NCI-H2171 treated with DMSO at 0.1 percent for 48 hours (cell line): Measurements from ENCODE around the gene MEAF6.
A peak's percentile ranks its signal among the peaks of the same experiment; 100 is the strongest.
"Not testable (repeated sequence)": the region's sequence is repeated elsewhere in the genome, so short reads cannot be mapped to it uniquely, and the experiment has no call there.

Experiments
- DNase-seq: peaks from one replicate; lab custom pipeline; 2025; lab: John Stamatoyannopoulos, UW

The MEAF6 gene

DNA sequence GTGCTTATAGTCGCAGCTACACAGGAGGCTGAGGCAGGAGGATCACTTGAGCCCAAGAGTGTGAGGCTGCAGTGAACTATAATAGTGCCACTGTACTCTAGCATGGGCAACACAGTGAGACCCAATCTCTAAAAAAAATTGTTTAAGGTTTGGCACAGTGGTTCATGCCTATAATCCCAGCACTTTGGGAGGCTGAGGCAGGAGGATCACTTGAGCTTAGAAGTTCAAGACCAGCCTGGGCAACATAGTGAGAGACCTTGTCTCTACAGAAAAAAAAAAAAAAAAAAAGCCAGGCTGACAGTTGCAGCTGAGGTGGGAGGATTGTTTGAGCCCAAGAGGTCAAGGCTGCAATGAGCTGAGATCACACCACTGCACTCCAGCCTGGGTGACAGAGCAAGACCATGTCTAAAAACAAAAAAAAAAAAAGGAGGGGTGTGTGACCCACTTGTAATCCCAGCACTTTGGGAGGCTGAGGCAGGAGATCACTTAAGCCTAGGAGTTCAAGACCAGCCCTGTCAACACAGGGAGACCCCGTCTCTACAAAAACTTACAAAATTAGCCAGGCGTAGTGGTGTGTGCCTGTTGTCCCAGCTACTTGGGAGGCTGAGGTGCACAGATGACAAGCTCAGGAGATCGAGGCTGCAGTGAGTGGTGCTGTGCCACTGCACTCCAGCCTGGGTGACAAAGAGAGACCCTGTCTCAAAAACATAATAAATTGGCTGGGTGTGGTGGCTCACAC, 18.0 kb upstream of the MEAF6 start:
- not testable (repeated sequence) for DNase-seq

- DNase-seq = not testable (repeated sequence)
Observed at GRCh38 chr1:37529888-37530287, 15.3 kb upstream of the MEAF6 start.

- DNase-seq = no peak
Observed at GRCh38 chr1:37519613-37520012, 5.0 kb upstream of the MEAF6 start.

- not testable (repeated sequence) for DNase-seq
Observed at GRCh38 chr1:37518929-37519328, 4.4 kb upstream of the MEAF6 start.

DNA sequence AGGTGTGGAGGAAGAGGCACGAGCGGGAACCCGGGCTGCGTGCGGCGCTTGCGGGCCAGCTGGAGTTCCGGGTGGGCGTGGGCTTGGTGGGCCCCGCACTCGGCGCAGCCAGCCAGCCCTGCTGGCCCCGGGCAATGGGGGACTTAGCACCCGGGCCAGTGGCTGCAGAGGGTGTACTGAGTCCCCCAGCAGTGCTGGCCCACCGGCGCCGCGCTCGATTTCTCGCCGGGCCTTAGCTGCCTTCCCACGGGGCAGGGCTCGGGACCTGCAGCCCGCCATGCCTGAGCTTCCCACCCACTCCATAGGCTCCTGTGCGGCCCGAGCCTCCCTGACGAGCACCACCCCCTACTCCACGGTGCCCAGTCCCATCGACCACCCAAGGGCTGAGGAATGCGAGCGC, 3.7 kb upstream of the MEAF6 start:
- not testable (repeated sequence) for DNase-seq

GRCh38 chr1:37517569-37517968, 3.0 kb upstream of the MEAF6 start:
- DNase-seq = no peak

DNA sequence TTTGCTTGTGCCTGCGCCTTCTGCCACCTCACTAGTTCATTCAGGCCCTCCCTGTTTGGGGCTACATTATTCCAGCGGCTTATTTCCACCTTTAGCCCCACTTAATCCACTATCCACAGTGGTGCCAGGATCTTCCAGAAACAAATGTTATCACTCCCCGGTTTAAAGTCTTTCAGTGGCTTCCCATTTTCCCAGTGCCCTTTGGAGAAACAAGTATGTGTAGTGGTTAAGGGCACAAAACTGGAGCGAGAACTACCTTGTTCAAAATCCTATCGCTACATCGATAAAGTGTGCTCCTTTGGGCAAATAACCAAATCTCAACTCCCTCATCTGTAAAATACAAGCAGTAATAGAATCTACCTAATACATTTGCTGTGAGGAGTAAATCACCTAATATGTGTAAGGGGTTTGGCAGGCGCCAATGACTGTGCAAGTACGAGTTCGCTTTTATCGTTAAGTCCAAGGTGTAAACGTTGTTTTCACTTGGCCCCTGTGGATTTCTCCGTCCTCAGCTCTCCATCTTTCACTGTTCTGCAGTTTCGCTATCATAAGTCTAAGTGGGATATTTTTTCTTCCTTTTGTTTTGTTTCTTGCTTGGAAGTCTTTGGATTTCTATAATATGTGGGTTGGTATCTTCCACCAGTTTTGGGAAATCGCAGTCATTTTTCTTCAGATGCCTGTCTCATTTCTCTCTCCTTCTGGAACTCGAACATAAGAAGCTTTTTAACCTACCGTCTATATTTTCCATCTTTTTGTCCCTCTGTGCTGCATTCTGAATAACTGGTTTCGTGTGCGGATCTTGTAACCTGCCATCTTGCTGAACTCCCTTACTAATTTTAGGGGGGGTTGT, 844 bp upstream of the MEAF6 start:
- no peak for DNase-seq

GRCh38 chr1:37513795-37514349, 694 bp downstream of the MEAF6 start:
- peak; percentile 60 for DNase-seq

DNA sequence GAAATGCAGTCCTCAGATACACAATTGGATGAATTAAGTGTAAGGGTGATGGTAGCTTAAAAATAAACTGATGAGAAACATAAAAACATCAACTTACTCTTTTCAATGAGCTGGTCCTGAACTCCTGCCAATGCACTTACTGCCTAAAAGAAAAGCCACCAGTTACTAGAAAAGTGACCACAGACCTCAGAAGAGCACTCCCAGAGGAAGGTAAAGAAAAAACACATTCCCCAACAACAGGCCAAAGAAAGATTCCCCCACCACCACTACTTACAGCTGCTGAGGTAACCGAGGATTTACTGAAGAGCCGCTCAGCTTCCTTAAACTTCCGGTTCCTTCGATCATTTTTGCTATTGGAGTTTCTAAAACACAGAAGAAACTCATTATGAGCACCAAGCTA, 5.4 kb downstream of the MEAF6 start:
- DNase-seq = no peak

DNA sequence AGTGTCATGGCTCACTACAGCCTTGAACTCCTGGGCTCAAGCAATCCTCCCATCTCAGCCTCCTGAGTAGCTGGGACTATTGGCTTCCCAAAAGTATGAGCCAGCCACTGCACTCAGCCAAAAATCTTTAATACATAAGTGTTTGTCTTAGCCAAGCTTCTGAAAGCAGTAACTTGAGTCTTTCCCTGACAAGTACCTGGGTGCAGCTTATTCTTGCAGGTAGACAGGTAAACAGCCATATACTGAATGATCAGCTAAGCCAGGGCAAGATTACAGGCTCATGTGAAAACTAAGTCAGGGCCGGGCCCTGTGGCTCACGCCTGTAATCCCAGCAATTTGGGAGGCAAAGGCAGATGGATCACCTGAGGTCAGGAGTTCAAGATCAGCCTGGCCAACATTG, 7.8 kb downstream of the MEAF6 start:
- DNase-seq = no peak

DNA sequence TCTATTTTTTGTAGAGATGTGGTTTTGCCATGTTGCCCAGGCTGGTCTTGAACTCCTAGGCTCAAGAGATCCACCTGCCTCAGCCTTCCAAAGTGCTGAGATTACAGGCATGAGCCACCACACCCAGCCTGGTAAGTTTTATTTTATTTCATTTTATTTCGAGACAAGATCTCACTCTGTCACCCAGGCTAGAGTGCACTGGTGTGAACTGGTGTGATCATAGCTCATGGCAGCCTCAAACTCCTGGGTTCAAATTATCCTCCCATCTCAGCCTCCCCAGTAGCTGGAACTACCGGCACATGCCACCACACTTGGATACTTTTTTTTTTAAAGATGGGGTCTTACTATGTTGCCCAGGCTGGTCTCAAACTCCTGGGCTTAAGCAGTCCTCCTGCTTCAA, 11.8 kb downstream of the MEAF6 start:
- not testable (repeated sequence) for DNase-seq

DNA sequence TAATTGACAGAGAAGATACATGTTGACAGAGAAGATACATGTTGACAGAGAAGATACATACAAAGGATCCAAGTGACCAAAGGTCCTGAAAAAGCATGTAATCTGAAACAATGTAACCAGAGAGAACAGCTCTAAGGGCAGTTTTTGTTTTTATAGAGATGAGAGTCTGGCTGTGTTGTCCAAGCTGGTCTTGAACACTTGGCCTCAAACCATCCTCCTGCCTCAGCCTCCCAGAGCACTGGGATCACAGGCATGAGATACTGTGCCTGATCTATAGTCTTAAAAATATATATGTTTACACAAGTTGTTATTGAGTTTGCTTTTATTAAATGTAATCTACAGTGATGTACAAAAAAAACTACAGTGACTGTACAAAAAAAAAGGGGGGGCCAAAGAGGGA, 12.5 kb downstream of the MEAF6 start:
- DNase-seq = no peak

DNA sequence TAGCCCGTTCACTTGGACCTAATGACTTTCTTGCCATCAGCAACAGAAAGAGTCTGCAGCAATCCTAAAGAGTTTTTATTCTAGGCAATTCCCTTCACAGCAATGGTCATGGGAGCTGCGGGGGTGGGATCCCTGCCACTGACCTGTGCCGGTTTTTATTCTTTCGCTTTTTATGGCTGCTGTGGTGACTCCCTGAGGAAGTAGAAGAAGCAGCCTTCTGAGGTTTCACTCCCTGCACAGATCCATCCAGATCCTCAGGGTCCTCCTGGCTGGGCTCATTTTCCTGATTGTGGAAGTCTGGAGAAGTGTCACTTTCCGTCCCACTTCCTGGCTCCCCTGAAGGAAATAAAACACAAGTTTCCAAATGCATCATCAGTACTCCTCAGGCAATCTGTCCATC, 12.9 kb downstream of the MEAF6 start:
- DNase-seq = no peak

DNA sequence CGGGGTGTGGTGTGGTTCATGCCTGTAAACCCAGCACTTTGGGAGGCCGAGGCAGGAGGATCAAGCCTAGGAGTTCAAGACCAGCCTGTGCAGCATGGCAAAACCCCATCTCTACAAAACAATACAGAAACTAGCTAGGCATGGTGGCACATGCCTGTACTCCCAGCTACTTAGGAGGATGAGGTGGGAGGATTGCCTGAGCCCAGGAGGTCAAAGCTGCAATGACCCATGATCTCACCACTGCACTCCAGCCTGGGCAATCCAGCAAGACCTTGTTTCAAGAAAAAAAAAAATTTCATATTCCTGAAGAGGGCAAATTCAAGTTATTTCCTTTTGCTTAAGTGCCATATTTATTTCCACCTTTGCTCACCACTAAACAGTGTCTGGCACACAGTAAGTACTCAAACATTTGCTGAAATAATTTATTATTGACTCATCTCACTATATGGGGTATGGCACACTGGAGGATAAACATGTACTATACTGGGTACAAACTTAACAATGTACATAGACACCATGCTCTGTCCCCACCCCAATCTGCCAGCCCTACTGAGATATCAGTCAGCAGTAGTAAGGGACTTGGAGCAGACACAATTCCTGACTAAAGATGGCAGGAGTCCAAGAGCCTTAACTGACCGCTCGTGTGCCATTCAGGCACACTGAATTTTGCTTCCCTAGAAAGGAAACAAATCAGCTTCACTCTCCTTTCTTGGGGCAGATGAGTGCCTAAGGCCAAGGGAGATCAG, 15.5 kb downstream of the MEAF6 start:
- DNase-seq = no peak

- DNase-seq = peak; percentile 91
Observed at GRCh38 chr1:37497832-37498231, 16.7 kb downstream of the MEAF6 start.

DNA sequence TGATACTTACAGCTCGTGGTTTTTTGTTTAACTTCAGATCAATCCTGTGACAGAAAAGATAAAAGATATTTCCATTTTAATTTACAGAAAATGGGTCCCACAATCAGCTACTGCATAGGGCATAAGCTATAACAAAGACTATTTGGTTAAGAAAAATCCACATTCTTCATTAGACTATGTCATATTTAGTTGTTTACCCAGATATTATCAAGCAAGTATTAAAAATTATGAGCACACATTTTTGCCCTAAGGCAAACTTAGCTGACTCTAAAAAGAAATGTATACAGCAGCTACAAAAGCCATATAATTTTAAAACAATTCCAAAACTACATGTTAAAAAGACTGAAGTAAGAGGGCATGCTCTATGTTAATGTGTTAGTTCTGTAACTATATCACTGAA, 18.7 kb downstream of the MEAF6 start:
- no peak for DNase-seq

- no peak for DNase-seq
Observed at GRCh38 chr1:37493336-37494098, 21.0 kb downstream of the MEAF6 start.

- no peak for DNase-seq
Observed at GRCh38 chr1:37487619-37487984, 27.0 kb downstream of the MEAF6 start.

DNA sequence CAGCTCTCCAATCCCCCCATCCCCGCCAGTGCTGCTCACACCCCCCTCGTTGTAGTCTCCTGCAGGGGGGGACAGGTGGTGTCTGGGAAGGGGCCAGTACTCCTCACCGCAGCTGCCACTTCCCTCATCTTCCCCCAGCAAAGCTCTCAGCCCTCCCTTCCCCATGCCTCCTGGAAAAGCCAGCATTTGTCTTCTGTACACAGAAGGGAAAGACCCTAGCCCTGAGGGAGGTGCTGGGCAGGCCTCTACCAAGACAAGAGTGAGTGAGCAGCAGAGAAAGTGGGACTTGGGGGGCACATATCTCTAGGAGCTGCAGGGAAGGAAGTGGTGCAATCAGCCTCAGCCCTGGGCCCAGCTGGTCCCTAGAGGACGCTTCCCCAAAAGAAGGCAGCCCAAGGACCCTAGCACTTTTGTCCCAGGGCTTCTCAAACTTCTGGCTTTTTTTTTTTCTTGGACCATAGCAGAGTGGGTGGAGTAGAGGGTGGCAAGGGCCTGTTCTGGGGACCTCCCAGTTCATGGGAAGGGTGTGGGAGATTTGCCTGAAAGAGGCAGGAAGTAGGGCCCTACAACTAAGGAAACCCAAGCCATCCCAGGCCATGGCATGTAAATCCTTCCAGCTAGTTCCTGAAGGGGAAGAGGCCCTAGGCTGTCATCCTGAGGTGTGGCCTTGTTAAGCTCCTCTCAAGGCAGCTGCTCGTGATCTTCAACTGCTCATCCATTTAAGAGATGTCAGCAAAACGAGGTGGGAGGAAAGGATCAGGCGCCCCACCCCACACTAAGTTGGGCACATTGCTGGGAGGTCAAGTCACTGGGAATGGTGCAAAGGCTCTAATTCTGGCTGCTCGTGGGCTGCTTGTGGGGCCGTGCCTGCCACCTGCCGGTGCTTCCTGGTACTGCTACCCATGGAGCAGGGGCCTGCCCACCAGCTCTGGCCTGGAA, 27.6 kb downstream of the MEAF6 start:
- peak; percentile 53 for DNase-seq

- peak; percentile 53 for DNase-seq
Observed at GRCh38 chr1:37485902-37486679, 28.5 kb downstream of the MEAF6 start.
